GM15510 (cell line): ENCODE data around the gene ABTB2.

Experiments
- POLR2A ChIP-seq: IDR thresholded peaks from 3 replicates; pipeline ENCODE4 v1.6.1; 2011; ENCODE audit warnings: borderline replicate concordance; ENCODE audit not compliant: insufficient read length; ENCODE audit errors: extremely low read depth

Gene ABTB2

GRCh38 chr11:34160049-34160721 lies 197.6 kb downstream of the ABTB2 start:
- no peak for TF ChIP-seq POLR2A

GRCh38 chr11:34158661-34159060 lies 199.1 kb downstream of the ABTB2 start:
- TF ChIP-seq POLR2A, result no peak

GRCh38 chr11:34157163-34157562 lies 200.6 kb downstream of the ABTB2 start:
- no peak for TF ChIP-seq POLR2A

- TF ChIP-seq POLR2A, result no peak
Measured at GRCh38 chr11:34155757-34156062, 202.1 kb downstream of the ABTB2 start.

DNA sequence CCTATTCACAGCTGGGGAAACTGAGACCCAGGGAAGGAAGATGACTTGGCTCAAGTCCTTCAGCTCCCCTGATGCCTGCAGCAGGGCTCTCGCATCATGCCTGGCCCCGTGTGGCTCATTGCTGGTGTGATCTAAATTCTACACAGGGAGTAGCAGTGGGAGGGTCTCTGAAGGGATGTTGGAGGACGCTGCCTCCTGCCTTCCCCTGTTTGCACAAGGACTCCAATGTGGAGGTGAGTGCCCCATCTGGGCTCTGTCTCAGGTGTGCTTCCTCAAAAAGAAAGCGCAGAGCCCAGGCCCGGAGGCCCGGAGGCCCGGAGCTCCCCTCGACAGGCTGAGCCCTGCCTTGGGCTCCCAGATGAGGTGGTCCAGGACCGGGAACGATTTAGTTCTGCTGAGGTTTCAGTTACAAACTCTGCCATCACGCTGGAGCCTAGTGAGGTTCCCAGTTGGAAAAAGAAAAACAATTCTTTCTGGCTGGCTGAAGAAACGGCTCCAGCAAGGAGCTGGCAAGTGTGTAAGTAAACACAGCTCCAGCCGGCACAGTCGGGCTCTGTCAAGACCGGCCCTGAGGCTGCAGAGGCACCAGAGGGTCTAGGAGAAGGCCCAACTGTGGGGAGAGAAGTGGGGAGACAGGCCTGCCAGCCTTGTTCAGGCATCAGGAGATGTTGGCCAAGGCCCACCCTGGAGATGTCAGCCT lies 202.6 kb downstream of the ABTB2 start:
- TF ChIP-seq POLR2A, result no peak

GRCh38 chr11:34154059-34154875 lies 203.5 kb downstream of the ABTB2 start:
- no peak for TF ChIP-seq POLR2A

DNA sequence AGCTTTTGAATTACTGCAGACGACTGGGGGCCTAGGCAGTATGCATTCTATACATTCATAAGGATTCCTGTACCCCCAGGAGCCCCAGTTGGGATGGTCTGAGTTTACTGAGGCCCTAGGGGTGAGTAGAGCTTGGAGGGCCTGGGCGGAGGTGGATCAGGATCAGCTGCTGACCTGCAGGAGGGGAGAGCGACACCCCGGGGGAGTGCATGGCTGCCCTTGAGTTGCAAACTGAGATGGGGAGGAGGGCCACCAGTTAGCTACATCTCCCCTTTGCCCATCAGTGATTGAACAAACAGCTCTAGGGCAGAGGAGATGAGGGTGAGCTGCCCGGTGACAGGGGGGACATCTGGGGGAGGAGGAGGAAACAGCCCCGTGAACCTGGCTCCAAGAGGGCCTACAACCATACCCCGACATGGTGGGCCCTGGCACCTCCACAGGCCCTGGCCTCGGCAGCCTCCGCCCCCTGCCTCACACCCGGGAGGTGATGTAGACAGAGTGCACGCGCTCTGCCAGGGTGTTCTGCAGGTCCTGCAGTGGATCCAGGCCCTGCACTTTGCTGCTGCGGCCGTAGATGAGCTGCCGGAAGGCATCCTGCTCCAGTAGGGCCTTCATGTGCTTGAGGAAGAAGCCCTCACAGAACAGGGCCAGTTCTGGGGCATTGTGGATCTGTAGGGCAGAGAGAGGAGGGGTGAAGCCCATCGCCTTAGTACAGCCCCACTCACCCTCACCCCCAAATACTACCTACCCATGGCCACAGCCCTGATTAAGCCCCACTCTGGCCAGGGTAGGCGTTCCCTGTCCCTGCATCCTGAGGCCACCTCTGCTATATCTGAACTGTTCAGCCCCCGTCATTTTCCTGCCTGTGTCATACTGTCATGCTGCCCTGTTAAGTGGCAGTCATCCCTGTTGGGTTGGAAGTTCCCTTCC lies 205.6 kb downstream of the ABTB2 start:
- no peak for TF ChIP-seq POLR2A

GRCh38 chr11:34151166-34151565 lies 206.6 kb downstream of the ABTB2 start:
- TF ChIP-seq POLR2A, result no peak

GRCh38 chr11:34150494-34151151 lies 207.2 kb downstream of the ABTB2 start:
- no peak for TF ChIP-seq POLR2A

DNA sequence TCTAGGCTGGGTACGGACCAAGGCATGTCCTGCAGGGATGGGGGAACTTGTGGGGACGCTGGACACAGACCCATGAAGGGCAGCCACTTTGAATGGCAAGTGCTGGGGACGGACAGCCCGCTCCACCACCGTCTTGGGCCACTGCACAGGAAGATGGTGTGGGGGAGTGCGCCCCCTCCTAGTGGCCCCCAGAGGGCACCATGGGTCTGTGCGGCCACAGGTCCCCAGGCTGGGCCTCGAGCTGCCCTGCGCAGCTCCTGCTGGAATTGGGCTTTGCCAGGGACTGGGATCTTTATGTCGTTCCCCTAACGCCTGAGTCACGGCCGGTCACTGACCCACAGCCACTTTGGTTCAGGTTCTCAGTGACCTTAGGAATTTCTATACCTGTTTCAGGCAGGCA lies 208.0 kb downstream of the ABTB2 start:
- no peak for TF ChIP-seq POLR2A

DNA sequence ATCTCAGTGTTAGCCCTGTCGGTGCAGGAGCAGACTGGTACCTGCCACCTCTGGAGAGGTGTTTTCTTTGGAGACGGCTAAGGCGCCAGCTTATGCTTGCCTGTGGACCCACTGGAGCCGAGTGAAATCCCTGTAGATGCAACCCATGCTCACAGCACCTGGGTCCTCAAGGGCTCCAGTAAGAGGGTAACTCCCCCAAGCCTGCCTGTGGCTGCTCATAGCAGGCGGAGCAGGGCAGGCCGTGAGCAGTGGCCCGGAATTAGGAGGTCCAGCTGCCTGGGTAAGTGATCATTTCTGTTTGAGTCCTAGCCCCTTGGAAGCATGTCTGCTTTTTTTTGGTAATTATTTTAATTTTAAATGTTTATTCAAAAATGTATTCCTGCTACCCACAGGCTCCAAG lies 208.5 kb downstream of the ABTB2 start:
- no peak for TF ChIP-seq POLR2A

GRCh38 chr11:34148504-34149165 lies 209.2 kb downstream of the ABTB2 start:
- no peak for TF ChIP-seq POLR2A

DNA sequence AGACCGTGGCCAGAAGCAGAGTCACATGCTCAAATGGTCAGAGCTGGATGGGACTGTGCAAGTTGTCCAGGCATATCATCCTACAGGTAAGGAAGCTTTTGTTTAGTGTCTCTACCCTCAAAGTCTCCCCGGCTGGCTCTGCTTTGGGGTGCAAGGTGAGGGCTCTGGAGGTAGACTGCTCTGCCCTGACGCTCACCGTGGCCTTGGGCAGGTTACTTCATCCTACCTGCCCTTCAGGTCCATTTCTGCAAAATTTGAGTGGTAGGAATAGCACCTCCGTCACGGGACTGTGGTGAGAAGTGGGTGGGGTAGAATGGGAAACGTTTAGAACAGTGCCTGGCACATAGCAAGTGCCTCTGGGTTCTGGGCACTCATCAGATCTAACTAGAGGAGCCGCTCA lies 210.2 kb downstream of the ABTB2 start:
- no peak for TF ChIP-seq POLR2A

DNA sequence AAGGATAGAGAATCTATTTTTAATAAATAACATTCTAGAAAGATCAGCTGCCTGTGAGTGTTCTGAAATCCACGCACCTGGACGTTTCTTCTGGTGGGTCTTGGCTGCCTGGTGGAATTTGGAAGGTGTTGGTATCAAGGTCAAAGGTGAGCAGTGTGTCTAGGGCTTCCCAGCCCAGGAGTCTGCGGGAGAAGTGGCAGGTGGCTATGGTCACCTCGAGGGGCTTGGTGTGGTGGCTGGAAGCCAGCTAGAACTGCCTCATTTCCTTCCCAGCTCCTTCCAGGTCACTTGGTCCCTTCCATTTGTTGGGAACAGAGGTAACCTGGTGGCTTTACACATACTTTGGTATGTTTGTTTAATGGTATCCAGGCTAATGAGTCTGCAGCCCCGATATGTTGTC lies 210.9 kb downstream of the ABTB2 start:
- no peak for TF ChIP-seq POLR2A

DNA sequence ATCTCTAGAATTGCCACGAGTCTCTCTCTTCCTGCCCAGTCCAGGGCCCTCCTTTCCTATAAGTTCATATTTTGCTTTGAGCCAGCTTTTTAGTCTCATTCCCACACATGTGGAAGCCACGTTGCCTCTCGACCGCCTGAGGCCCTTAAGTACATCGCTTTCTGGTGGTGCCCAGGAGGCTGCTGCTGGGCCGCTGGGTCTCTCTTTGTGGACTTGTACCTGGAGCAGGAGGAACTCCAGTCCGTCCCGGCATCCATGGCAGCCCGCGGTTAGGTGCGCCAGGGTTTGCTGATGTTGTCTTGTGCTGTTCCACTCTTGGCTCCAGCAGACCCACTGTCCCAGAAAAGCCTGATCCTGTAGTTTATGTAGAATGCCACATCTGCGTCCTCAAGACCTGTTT lies 211.4 kb downstream of the ABTB2 start:
- no peak for TF ChIP-seq POLR2A
